ENCODE results near the gene PRPF18.
A peak's percentile ranks its signal among the peaks of the same experiment; 100 is the strongest.

PRPF18 gene

GRCh38 chr10:13608246-13608853 is 21.6 kb downstream of the PRPF18 start:
- no peak for DNase-seq

GRCh38 chr10:13612654-13613373 is 26.0 kb downstream of the PRPF18 start:
- DNase-seq = no peak

- peak; percentile 4 for DNase-seq
These were observed 26.8 kb downstream of the PRPF18 start for GRCh38 chr10:13613519-13613918.

- no peak for DNase-seq
These were observed 28.0 kb downstream of the PRPF18 start for GRCh38 chr10:13614530-13615332.

- no peak for DNase-seq
These were observed 29.0 kb downstream of the PRPF18 start for GRCh38 chr10:13615650-13616300.

- no peak for DNase-seq
These were observed 30.4 kb downstream of the PRPF18 start for GRCh38 chr10:13617116-13617515.

GRCh38 chr10:13621931-13622330 is 35.2 kb downstream of the PRPF18 start:
- DNase-seq = no peak

- no peak for DNase-seq
These were observed 37.9 kb downstream of the PRPF18 start for GRCh38 chr10:13624630-13625029.

GRCh38 chr10:13627459-13628310 is 40.9 kb downstream of the PRPF18 start:
- DNase-seq = no peak

GRCh38 chr10:13628661-13629060 is 41.9 kb downstream of the PRPF18 start:
- DNase-seq = no peak

- DNase-seq = no peak
These were observed 42.4 kb downstream of the PRPF18 start for GRCh38 chr10:13629116-13629515.

- no peak for DNase-seq
These were observed 43.5 kb downstream of the PRPF18 start for GRCh38 chr10:13630231-13630630.

GRCh38 chr10:13631594-13631993 is 44.8 kb downstream of the PRPF18 start:
- no peak for DNase-seq

- DNase-seq = no peak
These were observed 45.7 kb downstream of the PRPF18 start for GRCh38 chr10:13632440-13632839.

GRCh38 chr10:13632884-13633440 is 46.2 kb downstream of the PRPF18 start:
- no peak for DNase-seq

- no peak for DNase-seq
These were observed 46.9 kb downstream of the PRPF18 start for GRCh38 chr10:13633689-13634088.

- DNase-seq = no peak
These were observed 47.4 kb downstream of the PRPF18 start for GRCh38 chr10:13634207-13634606.

GRCh38 chr10:13636776-13637175 is 50.0 kb downstream of the PRPF18 start:
- DNase-seq = no peak

- no peak for DNase-seq
These were observed 50.6 kb downstream of the PRPF18 start for GRCh38 chr10:13637303-13637856.

GRCh38 chr10:13637894-13638293 is 51.1 kb downstream of the PRPF18 start:
- no peak for DNase-seq

GRCh38 chr10:13642293-13642692 is 55.5 kb downstream of the PRPF18 start:
- no peak for DNase-seq

- no peak for DNase-seq
These were observed 56.3 kb downstream of the PRPF18 start for GRCh38 chr10:13643016-13643415.

Data from OCI-M1 (cell line).